GM12878 (cell line): ENCODE measurements around the gene RASGRF2. TPM values are rescaled to one million over a fixed set of nuclear protein-coding genes. Genes with fewer than 3 reads are reported as not detected.

Experiments used
- ATAC-seq: fragments of 200-7000 bp; cut with Tn5 transposase; 3 replicates; pipeline ENCODE4 v1.9.1; 2020; ENCODE audit warnings: mild to moderate bottlenecking, moderate library complexity
- BruUV-seq: library from RNA; stranded (reverse); fragments of 400-500 nt; replicated peaks from 2 replicates; lab custom pipeline; 2021; lab: Mats Ljungman, UMichigan
- CTCF ChIA-PET: fragments of 300-600 bp; sonication (Branson Sonifier 250); formaldehyde crosslinking; extraction: SDS; loops from one replicate; lab custom pipeline; 2021; ENCODE audit warnings: inconsistent platforms; lab: Yijun Ruan, JAX
- POLR2A ChIA-PET: fragments of 350-600 bp; formaldehyde crosslinking; extraction: SDS; loops from one replicate; lab custom pipeline; 2021; ENCODE audit warnings: inconsistent platforms; lab: Charles Lee
- RAD21 ChIA-PET: fragments of 300-600 bp; sonication (Branson Sonifier 250); formaldehyde crosslinking; loops from one replicate; lab custom pipeline; 2023; ENCODE audit warnings: antibody characterized with exemption; ENCODE audit not compliant: unreplicated experiment; lab: Charles Lee
- SMC1A ChIA-PET: fragments of 300-600 bp; sonication (Branson Sonifier 250); formaldehyde crosslinking; loops from one replicate; lab custom pipeline; 2023; ENCODE audit not compliant: unreplicated experiment, uncharacterized antibody; lab: Charles Lee
- DNase-seq: peaks from one replicate; pipeline ENCODE4 v3.0.0-alpha.2; 2011; ENCODE audit warnings: low read depth, low spot score
- FAIRE-seq: peaks from 3 replicates; lab custom pipeline; 2011; peaks lifted over from hg19 to GRCh38; lab: Jason Lieb, UNC
- H2AFZ ChIP-seq: 2 replicates; pipeline ENCODE4 v1.6.0; 2011; ENCODE audit warnings: low read depth, low read length, control low read depth; ENCODE audit not compliant: control insufficient read depth
- H3K27ac ChIP-seq: 2 replicates; pipeline ENCODE4 v1.5.1; 2011; ENCODE audit warnings: control low read depth; ENCODE audit not compliant: control insufficient read depth, insufficient read depth
- H3K27me3 ChIP-seq, 2 experiments: replicated peaks in 1 of 2; 2 replicates each; pipeline versions ENCODE4 v1.6.0 to v1.6.1; 2011; ENCODE audit warnings: low read length in 1 of 2; ENCODE audit not compliant: control insufficient read depth in 2 of 2, insufficient read depth in 2 of 2
- H3K36me3 ChIP-seq, 2 experiments: 2 replicates each; pipeline ENCODE4 v1.5.1; 2011; ENCODE audit warnings: low read length in 1 of 2; ENCODE audit not compliant: control insufficient read depth in 2 of 2, insufficient read depth in 2 of 2
- H3K4me1 ChIP-seq: 2 replicates; pipeline ENCODE4 v1.6.1; 2011; ENCODE audit warnings: mild to moderate bottlenecking, low read length, moderate library complexity, mixed read lengths; ENCODE audit not compliant: control insufficient read depth, insufficient read depth
- H3K4me2 ChIP-seq: 2 replicates; pipeline ENCODE4 v1.6.0; 2011; ENCODE audit warnings: control low read depth; ENCODE audit not compliant: control insufficient read depth, insufficient read depth
- H3K4me3 ChIP-seq: fragments of 200-600 bp; sonication (generic); 2 replicates; pipeline ENCODE4 v1.5.1; 2016
- H3K79me2 ChIP-seq: 2 replicates; pipeline ENCODE4 v1.6.0; 2011; ENCODE audit warnings: low read length; ENCODE audit not compliant: control insufficient read depth, insufficient read depth
- H3K9ac ChIP-seq: 2 replicates; pipeline ENCODE4 v1.8.0; 2011; ENCODE audit warnings: low read length, control low read depth, mixed read lengths; ENCODE audit not compliant: control insufficient read depth, insufficient read depth
- H3K9me3 ChIP-seq: replicated peaks from 3 replicates; pipeline ENCODE4 v1.5.1; 2011; ENCODE audit warnings: mild to moderate bottlenecking, low read length; ENCODE audit not compliant: control insufficient read depth, insufficient read depth
- H4K20me1 ChIP-seq: 2 replicates; pipeline ENCODE4 v1.6.0; 2011; ENCODE audit not compliant: control insufficient read depth, insufficient read depth
- CHD4 ChIP-seq: fragments of 200-600 bp; sonication (generic); IDR thresholded peaks from 2 replicates; pipeline ENCODE4 v1.6.1; 2016; ENCODE audit warnings: mild to moderate bottlenecking
- EP300 ChIP-seq, 2 experiments: fragments of 150-350 bp in 1 of 2; IDR thresholded peaks; 2 replicates each; pipeline ENCODE4 v1.6.1; 2011 to 2012; ENCODE audit warnings: low read depth in 2 of 2, low read length in 2 of 2, borderline replicate concordance in 1 of 2, improper control_type of control experiment in 1 of 2, inconsistent platforms in 1 of 2; ENCODE audit not compliant: control insufficient read depth in 1 of 2
- GATAD2B ChIP-seq: fragments of 450-650 bp; conservative IDR thresholded peaks from 2 replicates; pipeline ENCODE4 v1.6.1; 2017; ENCODE audit warnings: low read depth, mild to moderate bottlenecking, moderate library complexity
- HCFC1 ChIP-seq: fragments of 150-350 bp; IDR thresholded peaks from 2 replicates; pipeline ENCODE4 v1.6.1; 2014; ENCODE audit warnings: low read length
- NRF1 ChIP-seq: conservative IDR thresholded peaks from 2 replicates; pipeline ENCODE4 v1.6.1; 2011; ENCODE audit warnings: mild to moderate bottlenecking, low read depth, low read length, improper control_type of control experiment
- RCOR1 ChIP-seq: conservative IDR thresholded peaks from 2 replicates; pipeline ENCODE4 v1.6.1; 2012; ENCODE audit warnings: low read depth, low read length, improper control_type of control experiment
- TAF1 ChIP-seq: IDR thresholded peaks from 2 replicates; pipeline ENCODE4 v1.6.1; 2011; ENCODE audit warnings: mild to moderate bottlenecking, low read depth, low read length, borderline replicate concordance
- WGBS: methylation state at CpG from one replicate; pipeline ENCODE4 v1.1.6; 2016; ENCODE audit warnings: low lambda C conversion rate; ENCODE audit not compliant: insufficient replicate concordance, insufficient coverage; ENCODE audit errors: missing lambda C conversion rate; 5-methylcytosine and 5-hydroxymethylcytosine counted together
- in situ Hi-C: fragments of 300-500 bp; cut with MboI; formaldehyde crosslinking; loops from 9 replicates; pipeline ENCODE4 v1.14.3; 2018; ENCODE audit warnings: mixed read lengths
- intact Hi-C: fragments of 100-400 bp; cut with micrococcal nuclease; formaldehyde crosslinking; loops from one replicate; pipeline ENCODE4 v1.14.2; 2022; ENCODE audit not compliant: unreplicated experiment
- polyA plus RNA-seq, 11 experiments: library from polyadenylated mRNA; depleted of rRNA in 4 of 11; unstranded in 6 of 11; stranded (reverse) in 5 of 11; fragments of >200 nt; fragmentation: Nextera tagmentation in 4 of 11; fragmentation: Illumina TruSeq in 1 of 11; extraction: Ambion mirVana in 4 of 11; extraction: Trizol in 1 of 11; gene quantifications; 1 replicate in 1 of 11; 2 replicates in 10 of 11; pipeline versions ENCODE4 v1.2.1 to v1.2.3, GENCODE V29; 2011 to 2016; ENCODE audit warnings: inconsistent platforms in 2 of 11, missing spikeins in 2 of 11, low read depth in 1 of 11
- total RNA-seq, 4 experiments: library from RNA; depleted of rRNA in 3 of 4; stranded (reverse); fragments of >200 nt in 3 of 4; fragmentation: Illumina TruSeq in 1 of 4; extraction: Trizol in 1 of 4; gene quantifications; 2 replicates each; pipeline versions ENCODE4 v1.2.1 to v1.2.3, GENCODE V29; 2013 to 2021
- TF ChIP-seq, protein P1 (sequence below): IDR thresholded peaks from 2 replicates; pipeline ENCODE4 v1.6.1; 2011; ENCODE audit warnings: low read depth, mild to moderate bottlenecking, low read length, moderate library complexity, borderline replicate concordance; ENCODE audit errors: extremely low read depth
- TF ChIP-seq, protein P2 (sequence below): IDR thresholded peaks from 2 replicates; pipeline ENCODE4 v1.6.1; 2011; ENCODE audit warnings: borderline replicate concordance, low read depth, mild to moderate bottlenecking, moderate library complexity, mixed read lengths, low read length; ENCODE audit not compliant: insufficient read depth; ENCODE audit errors: extremely low read length

RASGRF2 gene
- total and polyA plus RNA-seq, 10 of the 15 experiments (the other 5 are each of a cell fraction or from before 2014, with no cell fraction given): 0.05 to 0.24 (median 0.07) TPM

DNA sequence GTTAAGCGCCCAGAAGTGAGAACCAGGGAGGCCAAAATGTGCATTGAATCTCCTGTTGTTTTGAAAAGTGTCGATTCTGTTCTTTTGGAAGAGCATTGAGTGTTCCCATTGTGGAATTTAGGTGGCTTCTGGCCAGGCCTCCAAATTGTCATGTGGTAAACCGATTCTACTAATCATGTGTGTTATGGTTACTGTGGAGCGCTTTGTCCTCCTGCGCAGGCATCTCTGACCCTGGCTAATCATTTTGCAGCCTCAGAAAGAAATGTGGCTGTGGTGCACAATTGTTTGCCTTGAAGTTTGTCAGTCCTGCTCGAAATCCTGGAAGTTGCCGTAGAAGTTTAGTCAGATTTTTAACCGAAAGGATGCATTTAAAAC, 121.3 kb downstream of the RASGRF2 start:
- Histone ChIP-seq H3K36me3 (no peaks in the 10 kb centered on the region), H3K4me3 (no peak overlapping the region), H3K79me2 (no peaks in the 10 kb centered on the region), H3K4me1 (no peaks in the 10 kb centered on the region), H3K9me3 (no peaks in the 10 kb centered on the region; the same call in 2 of the 3 replicates), H3K27ac (no peak overlapping the region), H2AFZ (no peak overlapping the region), H3K4me2 (no peak overlapping the region), H3K27me3 (no peaks in the 10 kb centered on the region)
- ChIA-PET CTCF (no interaction called here), SMC1A (no interaction called here), RAD21 (no interaction called here)
- no peak for DNase-seq
- intact Hi-C loops: no loop called here
- 65% methylated on average over 8 of the region's 8 CpGs for WGBS
- no peak for FAIRE-seq
- no TSS peak for BruUV-seq
- TF ChIP-seq NRF1: no peak
- TF ChIP-seq RCOR1: no peak
- TF ChIP-seq EP300 (IDR thresholded peaks at IDR 0.05; ENCODE audit: borderline replicate concordance in 1 of 2, control insufficient read depth in 1 of 2, low read depth in 2 of 2, low read length in 2 of 2): no peak
- TF ChIP-seq GATAD2B: no peak
- TF ChIP-seq, protein P1, sequence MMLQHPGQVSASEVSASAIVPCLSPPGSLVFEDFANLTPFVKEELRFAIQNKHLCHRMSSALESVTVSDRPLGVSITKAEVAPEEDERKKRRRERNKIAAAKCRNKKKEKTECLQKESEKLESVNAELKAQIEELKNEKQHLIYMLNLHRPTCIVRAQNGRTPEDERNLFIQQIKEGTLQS: no peak
- TF ChIP-seq CHD4: no peak
- TF ChIP-seq HCFC1: no peak
- TF ChIP-seq TAF1: no peak
- TF ChIP-seq, protein P2, sequence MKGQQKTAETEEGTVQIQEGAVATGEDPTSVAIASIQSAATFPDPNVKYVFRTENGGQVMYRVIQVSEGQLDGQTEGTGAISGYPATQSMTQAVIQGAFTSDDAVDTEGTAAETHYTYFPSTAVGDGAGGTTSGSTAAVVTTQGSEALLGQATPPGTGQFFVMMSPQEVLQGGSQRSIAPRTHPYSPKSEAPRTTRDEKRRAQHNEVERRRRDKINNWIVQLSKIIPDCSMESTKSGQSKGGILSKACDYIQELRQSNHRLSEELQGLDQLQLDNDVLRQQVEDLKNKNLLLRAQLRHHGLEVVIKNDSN: no peak
- TF ChIP-seq, all 136 proteins: peak for 0
- ATAC-seq: no peak
- POLR2A ChIA-PET: no interaction called here
- Histone ChIP-seq H3K9ac (no peak overlapping the region), H4K20me1 (no peaks in the 10 kb centered on the region)
- in situ Hi-C loops: no loop called here
